Motor neuron (in vitro differentiated cells): ENCODE measurements around the gene PRDM16. TPM values are rescaled to one million over a fixed set of nuclear protein-coding genes. Genes with fewer than 3 reads are reported as not detected.
A peak's percentile ranks its signal among the peaks of the same experiment; 100 is the strongest.

ENCODE experiments used
- ATAC-seq, 8 experiments: fragments of 200-7000 bp; cut with Tn5 transposase; replicated peaks in 6 of 8; 2 replicates each; pipeline ENCODE4 v1.8.0; 2021; ENCODE audit warnings: mild to moderate bottlenecking in 8 of 8, moderate library complexity in 8 of 8
- H3K27ac ChIP-seq, 2 donors: fragments of 250-450 bp; sonication (Bioruptor Pico); 2 replicates each; pipeline ENCODE4 v1.9.0; 2021; ENCODE audit warnings: antibody characterized with exemption in 2 of 2, mild to moderate bottlenecking in 2 of 2, moderate library complexity in 1 of 2
- H3K4me1 ChIP-seq, 2 donors: fragments of 250-450 bp; sonication (Bioruptor Pico); replicated peaks in 1 of 2; 2 replicates each; pipeline ENCODE4 v1.6.1; 2021; ENCODE audit warnings: antibody characterized with exemption in 2 of 2, mild to moderate bottlenecking in 2 of 2, moderate library complexity in 1 of 2
- H3K4me3 ChIP-seq, 5 donors: fragments of 250-450 bp; sonication (Bioruptor Pico); 2 replicates each; pipeline ENCODE4 v1.9.0; 2021; ENCODE audit warnings: antibody characterized with exemption in 5 of 5, mild to moderate bottlenecking in 5 of 5, moderate library complexity in 4 of 5
- WGBS, 10 experiments: fragments of 450-650 bp; shearing (Covaris generic); methylation state at CpG; one replicate each; pipeline ENCODE4 v1.0.0; 2022; 5-methylcytosine and 5-hydroxymethylcytosine counted together
- in situ Hi-C, 9 experiments: fragments of 400-800 bp; cut with MboI; loops; one replicate each; pipeline ENCODE4 v1.15.0; 2021; ENCODE audit warnings: low sequenced_read_pairs in 9 of 9, low pct_unique_long_range_greater_than_20kb in 2 of 9; ENCODE audit not compliant: unreplicated experiment in 9 of 9
- total RNA-seq, 8 experiments: library from RNA; unstranded; fragments of 300-600 nt; gene quantifications; 2 replicates each; pipeline versions ENCODE4 v1.2.3 to v1.2.4, GENCODE V29; 2022

Gene PRDM16
- total RNA-seq, result 1 to 10 TPM in 1 of 8 experiments, under 1 TPM in 7; 0.18 to 2.9 (median 0.42) TPM

DNA sequence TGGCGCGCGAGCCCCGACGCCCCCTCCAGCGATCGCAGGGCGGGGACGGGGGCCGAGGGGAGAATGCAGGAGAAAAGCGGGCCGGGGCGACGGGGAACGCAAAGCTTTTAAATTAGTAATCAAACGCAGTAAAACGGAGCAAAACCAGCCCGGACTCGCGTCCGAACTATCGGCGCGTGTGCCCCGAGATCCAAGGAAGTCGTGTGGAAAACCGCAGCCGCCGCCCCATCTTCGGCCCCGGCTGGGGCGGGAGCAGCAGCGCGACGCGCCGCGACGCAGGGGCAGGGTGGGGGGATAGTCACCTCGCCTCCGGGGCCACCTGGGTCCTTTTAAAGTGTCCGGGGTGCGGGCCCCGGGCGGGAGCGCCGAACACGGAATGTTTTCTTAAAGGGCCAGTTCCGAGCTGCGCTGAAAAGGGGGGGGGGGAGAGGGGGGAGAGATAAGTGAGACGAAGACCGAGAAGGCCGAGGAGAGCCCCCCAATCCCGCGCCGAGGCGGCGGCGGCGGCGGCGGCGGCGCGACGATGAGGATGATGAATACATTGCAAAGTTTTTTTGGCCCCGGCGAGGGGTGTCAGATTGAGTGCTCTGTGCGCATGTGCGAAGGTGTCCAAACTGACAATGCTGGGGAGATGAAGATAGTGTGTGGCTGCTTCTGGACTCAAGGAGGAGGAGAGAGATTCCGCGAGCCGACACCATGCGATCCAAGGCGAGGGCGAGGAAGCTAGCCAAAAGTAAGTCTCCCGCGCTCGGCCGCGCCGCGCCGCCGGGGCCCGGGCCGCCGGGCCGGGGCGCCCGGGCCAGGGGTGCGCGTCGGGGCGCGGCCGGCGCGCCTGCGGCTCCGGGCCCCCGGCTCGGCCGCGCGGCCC is at the start of gene PRDM16:
Gene PRDM16, plus strand, starts transcription at position 640 of the 868 bp plus-strand sequence. Its CDS starts 57 bp downstream, at position 697.
- WGBS, 10 experiments, result 0 to 85% (median 48%) methylated on average over 1 to 29 of the region's 106 CpGs; no CpG with 5 or more reads in 6 of the 10 experiments
- Histone ChIP-seq H3K4me1 (peaks cover 0 to 29% of the 10 kb centered on the region in 2 donors), H3K27ac (no peak within 1 kb of the TSS), H3K4me3 (peak within 1 kb of the TSS in 3 of 5 donors; percentile 15 to 41 (median 25))
- in situ Hi-C loops, result loop anchor here in 3 of 9 experiments (25.0 kb wide), 3 partner anchors 106 to 319 kb away; no protein-coding TSS in a partner anchor
- ATAC-seq, result peak in 2 of 8 experiments; percentile 12 to 22

DNA sequence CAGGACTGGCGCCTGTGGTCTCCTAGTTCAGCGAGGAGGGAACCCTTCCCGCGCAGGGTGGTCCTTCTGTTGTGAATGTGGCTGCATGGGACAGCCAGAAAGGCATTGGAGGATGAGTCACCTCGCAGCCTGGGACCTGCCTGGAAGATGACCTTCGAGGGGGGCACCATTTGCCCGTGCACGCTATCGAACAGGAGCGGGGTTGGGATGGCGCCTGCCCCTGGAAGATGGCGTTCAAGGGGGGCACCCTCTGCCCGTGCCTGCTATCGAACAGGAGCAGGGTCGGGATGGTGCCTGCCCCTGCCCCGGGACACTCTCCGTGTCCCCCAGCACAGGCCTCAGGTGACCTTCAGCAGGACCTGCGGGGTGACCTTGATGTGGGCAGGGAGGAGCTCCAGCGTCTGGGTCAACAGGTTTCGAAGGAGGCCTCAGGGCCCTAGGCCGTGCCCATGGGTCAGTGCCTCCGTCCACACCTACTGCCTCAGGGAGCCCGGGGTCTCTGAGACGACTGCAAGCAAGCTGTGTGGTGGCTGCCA is 49.4 kb upstream of the PRDM16 start:
- Histone ChIP-seq H3K4me1 (peaks cover 0 to 5% of the 10 kb centered on the region in 2 donors), H3K4me3 (no peak overlapping the region), H3K27ac (no peak overlapping the region)
- WGBS, 10 experiments, result 20 to 90% (median 70%) methylated on average over 1 to 15 of the region's 24 CpGs; no CpG with 5 or more reads in 4 of the 10 experiments
- in situ Hi-C loops, result loop anchor here in 1 of 9 experiments (25.0 kb wide), 1 partner anchor 107 kb away; no protein-coding TSS in a partner anchor
- ATAC-seq, result no peak

DNA sequence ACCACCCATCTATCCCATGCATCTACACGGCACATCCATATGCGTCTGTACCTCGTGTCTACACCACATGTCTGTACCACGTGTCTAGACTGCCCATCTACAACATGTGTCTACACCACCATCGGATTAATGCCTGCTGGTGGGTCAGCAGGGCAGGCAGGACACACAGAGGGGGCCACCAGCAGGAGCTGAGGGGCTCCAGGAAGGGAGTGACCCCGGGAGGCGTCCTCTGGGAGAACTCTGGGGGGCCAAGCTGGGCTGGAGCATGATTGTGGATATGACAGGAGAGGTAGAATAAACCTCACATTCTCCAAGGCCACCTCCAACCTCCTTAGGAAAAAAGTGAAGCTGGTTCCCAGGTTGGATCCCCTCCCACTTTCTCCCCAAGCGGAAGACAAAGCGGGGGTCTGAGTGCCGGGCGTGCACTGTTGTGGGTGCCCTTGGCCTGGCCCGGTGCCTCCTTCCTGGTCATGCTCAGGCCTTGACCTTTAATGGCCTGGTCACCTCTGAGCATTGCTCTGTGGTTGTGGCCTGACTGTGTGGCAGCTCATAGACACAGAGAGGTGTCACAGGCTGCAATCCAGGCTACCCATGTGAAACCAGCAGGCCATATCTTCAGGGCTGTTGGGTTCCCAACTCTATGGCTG is 48.6 kb upstream of the PRDM16 start:
- WGBS, 10 experiments, result 0 to 97% (median 80%) methylated on average over 1 to 10 of the region's 12 CpGs; no CpG with 5 or more reads in 3 of the 10 experiments
- ATAC-seq, result no peak
- no peak overlapping the region for H3K27ac ChIP-seq
- H3K4me1 ChIP-seq, result peaks cover 0 to 5% of the 10 kb centered on the region in 2 donors
- in situ Hi-C loops, result loop anchor here in 1 of 9 experiments (25.0 kb wide), 1 partner anchor 108 kb away; no protein-coding TSS in a partner anchor
- H3K4me3 ChIP-seq, result no peak overlapping the region

- no peak within 1 kb of the TSS for H3K4me3 ChIP-seq
- H3K27ac ChIP-seq, result no peak within 1 kb of the TSS
- peaks cover 0 to 5% of the 10 kb centered on the region in 2 donors for H3K4me1 ChIP-seq
- ATAC-seq, result peak in 2 of 8 experiments; percentile 37 to 41
- in situ Hi-C loops, result loop anchor here in 1 of 9 experiments (25.0 kb wide), 1 partner anchor 109 kb away; no protein-coding TSS in a partner anchor
- 0 to 80% (median 43%) methylated on average over 1 to 2 of the region's 8 CpGs; no CpG with 5 or more reads in 7 of the 10 experiments for WGBS, 10 experiments
Observed at GRCh38 chr1:3021233-3021671, 47.8 kb upstream of the PRDM16 start, which contains the start of gene ACTRT2. Gene ACTRT2, plus strand, starts transcription at chr1:3021467. Its CDS starts 220 bp downstream, at chr1:3021687.

- no peak overlapping the region for H3K27ac ChIP-seq
- ATAC-seq, result no peak
- WGBS, 10 experiments, result 33 to 91% (median 54%) methylated on average over 1 to 24 of the region's 28 CpGs; no CpG with 5 or more reads in 2 of the 10 experiments
- H3K4me1 ChIP-seq, result peaks cover 0 to 11% of the 10 kb centered on the region in 2 donors
- in situ Hi-C loops, result loop anchor here in 1 of 9 experiments (25.0 kb wide), 1 partner anchor 110 kb away; no protein-coding TSS in a partner anchor
- no peak overlapping the region for H3K4me3 ChIP-seq
Observed at GRCh38 chr1:3021801-3022401, 47.1 kb upstream of the PRDM16 start.

DNA sequence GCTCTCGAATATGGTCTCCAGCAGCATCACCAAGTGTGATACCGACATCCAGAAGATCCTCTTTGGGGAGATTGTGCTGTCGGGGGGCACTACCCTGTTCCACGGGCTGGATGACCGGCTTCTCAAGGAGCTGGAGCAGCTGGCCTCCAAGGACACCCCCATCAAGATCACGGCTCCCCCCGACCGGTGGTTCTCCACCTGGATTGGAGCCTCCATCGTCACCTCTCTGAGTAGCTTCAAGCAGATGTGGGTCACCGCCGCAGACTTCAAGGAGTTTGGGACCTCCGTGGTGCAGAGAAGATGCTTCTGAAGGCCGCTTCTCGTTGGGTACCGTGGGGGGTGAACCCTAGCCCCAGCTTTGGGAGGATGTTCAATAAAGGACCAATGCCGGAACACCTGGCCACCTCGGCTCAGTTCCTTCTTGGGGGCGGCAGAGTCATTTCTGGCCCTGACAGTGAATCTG is 46.5 kb upstream of the PRDM16 start:
- 57 to 89% (median 71%) methylated on average over 2 to 14 of the region's 18 CpGs; no CpG with 5 or more reads in 6 of the 10 experiments for WGBS, 10 experiments
- ATAC-seq, result no peak
- Histone ChIP-seq H3K4me3 (no peak overlapping the region), H3K4me1 (peaks cover 0 to 13% of the 10 kb centered on the region in 2 donors), H3K27ac (no peak overlapping the region)
- in situ Hi-C loops, result loop anchor here in 1 of 9 experiments (25.0 kb wide), 1 partner anchor 110 kb away; no protein-coding TSS in a partner anchor

DNA sequence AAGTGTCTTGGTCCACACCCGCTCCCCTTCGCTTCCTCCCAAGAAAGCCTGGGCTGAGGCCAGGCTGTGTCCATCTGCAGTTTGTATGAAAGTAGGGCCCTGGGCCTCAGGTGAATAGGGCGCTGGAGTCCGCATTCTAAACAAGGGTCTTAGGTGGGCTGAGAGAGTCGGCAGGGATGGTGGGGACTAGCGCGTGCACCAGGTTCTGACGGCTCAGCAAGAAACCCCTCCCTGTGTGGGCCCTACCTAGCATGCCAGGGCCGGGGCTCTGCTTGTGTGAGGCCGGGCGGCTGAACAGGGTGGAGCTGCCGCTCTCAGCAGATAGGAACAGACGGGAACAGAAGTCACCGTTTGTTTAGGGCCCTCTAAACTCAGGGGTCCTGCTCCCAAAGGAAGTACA is 46.0 kb upstream of the PRDM16 start:
- in situ Hi-C loops, result loop anchor here in 1 of 9 experiments (25.0 kb wide), 1 partner anchor 111 kb away; no protein-coding TSS in a partner anchor
- Histone ChIP-seq H3K27ac (no peak overlapping the region), H3K4me1 (peaks cover 0 to 13% of the 10 kb centered on the region in 2 donors), H3K4me3 (no peak overlapping the region)
- WGBS, 10 experiments, result 40 to 84% (median 65%) methylated on average over 1 to 14 of the region's 14 CpGs; no CpG with 5 or more reads in 4 of the 10 experiments
- ATAC-seq, result no peak

DNA sequence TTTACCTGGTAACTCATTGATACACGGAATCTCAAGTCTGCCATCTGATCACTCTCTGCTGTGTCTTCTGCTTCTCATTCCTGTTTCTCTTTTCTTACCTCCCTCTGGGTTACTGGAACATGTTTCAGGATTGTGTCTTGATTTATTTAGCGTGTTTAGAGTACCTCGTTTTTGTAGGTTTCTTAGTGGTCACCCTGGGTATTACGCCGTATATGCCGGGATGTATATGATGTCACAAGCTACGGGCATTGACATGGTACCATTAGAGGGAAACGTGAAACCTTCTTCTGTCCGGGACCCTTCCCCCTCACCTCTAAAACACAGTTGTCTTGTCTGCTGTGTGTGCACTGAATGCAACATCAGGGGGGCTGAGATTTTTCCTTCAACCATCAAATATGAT is 45.0 kb upstream of the PRDM16 start:
- 16 to 93% (median 55%) methylated on average over 3 to 9 of the region's 9 CpGs for WGBS, 10 experiments
- H3K4me3 ChIP-seq, result no peak overlapping the region
- H3K4me1 ChIP-seq, result peaks cover 0 to 13% of the 10 kb centered on the region in 2 donors
- ATAC-seq, result no peak
- in situ Hi-C loops, result loop anchor here in 1 of 9 experiments (25.0 kb wide), 1 partner anchor 112 kb away; no protein-coding TSS in a partner anchor
- H3K27ac ChIP-seq, result no peak overlapping the region

DNA sequence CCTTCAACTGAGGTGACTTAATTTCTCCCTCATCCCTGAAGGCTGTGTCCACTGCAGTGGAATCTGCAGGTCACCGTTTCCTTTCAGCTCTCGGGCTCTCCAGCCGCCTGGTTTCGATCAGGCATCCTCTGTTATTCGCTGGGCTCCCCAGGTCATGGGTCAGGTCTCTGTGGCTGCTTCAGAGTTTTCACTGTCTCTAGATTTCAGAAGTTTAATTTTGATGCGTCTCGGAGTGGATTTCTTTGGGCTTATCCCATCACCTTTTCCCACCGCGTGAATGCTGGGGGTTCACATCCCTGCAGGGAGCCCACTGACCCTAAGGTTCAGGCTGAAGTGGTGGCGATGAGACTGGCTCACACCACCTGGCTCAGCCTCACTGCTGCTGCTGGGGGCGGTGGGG is 44.4 kb upstream of the PRDM16 start:
- no peak for ATAC-seq
- in situ Hi-C loops, result loop anchor here in 1 of 9 experiments (25.0 kb wide), 1 partner anchor 112 kb away; no protein-coding TSS in a partner anchor
- no peak overlapping the region for H3K4me3 ChIP-seq
- H3K4me1 ChIP-seq, result peaks cover 0 to 13% of the 10 kb centered on the region in 2 donors
- no peak overlapping the region for H3K27ac ChIP-seq
- 0 to 89% (median 64%) methylated on average over 1 to 8 of the region's 11 CpGs; no CpG with 5 or more reads in 3 of the 10 experiments for WGBS, 10 experiments

GRCh38 chr1:3026124-3026523 is 42.9 kb upstream of the PRDM16 start:
- Histone ChIP-seq H3K4me1 (peaks cover 0 to 13% of the 10 kb centered on the region in 2 donors), H3K27ac (no peak overlapping the region), H3K4me3 (no peak overlapping the region)
- 17 to 100% (median 48%) methylated on average over 1 of the region's 1 CpG; no CpG with 5 or more reads in 6 of the 10 experiments for WGBS, 10 experiments
- in situ Hi-C loops, result no loop called here
- no peak for ATAC-seq

- Histone ChIP-seq H3K4me1 (peaks cover 0 to 8% of the 10 kb centered on the region in 2 donors), H3K4me3 (no peak overlapping the region), H3K27ac (no peak overlapping the region)
- WGBS, 10 experiments, result 0 to 70% (median 57%) methylated on average over 1 to 10 of the region's 11 CpGs; no CpG with 5 or more reads in 3 of the 10 experiments
- peak in 2 of 8 experiments; percentile 22 to 63 for ATAC-seq
- in situ Hi-C loops, result no loop called here
Observed at GRCh38 chr1:3026581-3027391, 42.2 kb upstream of the PRDM16 start.
